Fibroblast of lung (primary cell): ENCODE data around the gene RCBTB2. TPM values are rescaled to one million over a fixed set of nuclear protein-coding genes. Genes with fewer than 3 reads are reported as not detected.

Experiments used
- DNase-seq, 2 donors: peaks; one replicate each; pipeline versions ENCODE4 v3.0.0 to v3.0.0-alpha.2; 2010; ENCODE audit warnings: low read depth in 2 of 2
- H2AFZ ChIP-seq: 2 replicates; pipeline ENCODE4 v1.5.1; 2012; ENCODE audit warnings: low read length, control low read depth, inconsistent platforms
- H3K27ac ChIP-seq: 2 replicates; pipeline ENCODE4 v1.5.1; 2011; ENCODE audit warnings: low read length, control low read depth; ENCODE audit not compliant: insufficient read depth
- H3K27me3 ChIP-seq: 2 replicates; pipeline ENCODE4 v1.5.1; 2011; ENCODE audit warnings: mild to moderate bottlenecking, low read length; ENCODE audit not compliant: control insufficient read depth, insufficient read depth
- H3K36me3 ChIP-seq: 2 replicates; pipeline ENCODE4 v1.5.1; 2011; ENCODE audit warnings: low read length; ENCODE audit not compliant: control insufficient read depth, insufficient read depth
- H3K4me1 ChIP-seq: 2 replicates; pipeline ENCODE4 v1.5.1; 2011; ENCODE audit warnings: low read length; ENCODE audit not compliant: control insufficient read depth, insufficient read depth; ENCODE audit errors: extremely low read depth
- H3K4me2 ChIP-seq: 2 replicates; pipeline ENCODE4 v1.5.1; 2011; ENCODE audit warnings: low read length, control low read depth; ENCODE audit not compliant: insufficient read depth; ENCODE audit errors: extremely low read depth
- H3K4me3 ChIP-seq, 4 experiments: fragments of 200-600 bp in 1 of 4; sonication (generic) in 1 of 4; replicated peaks in 1 of 4; 2 replicates each; pipeline ENCODE4 v1.5.1; 2011 to 2016; ENCODE audit warnings: low read length in 4 of 4, low read depth in 3 of 4, mild to moderate bottlenecking in 3 of 4, control low read depth in 2 of 4, inconsistent platforms in 1 of 4, mixed read lengths in 1 of 4; ENCODE audit not compliant: insufficient read depth in 1 of 4; ENCODE audit errors: control extremely low read depth in 1 of 4
- H3K79me2 ChIP-seq: 2 replicates; pipeline ENCODE4 v1.5.1; 2012; ENCODE audit warnings: mild to moderate bottlenecking, low read length, inconsistent platforms; ENCODE audit not compliant: control insufficient read depth, insufficient read depth
- H3K9ac ChIP-seq: 2 replicates; pipeline ENCODE4 v1.5.1; 2011; ENCODE audit warnings: mild to moderate bottlenecking, low read length, control low read depth; ENCODE audit not compliant: insufficient read depth
- H3K9me3 ChIP-seq: 2 replicates; pipeline ENCODE4 v1.5.1; 2012; ENCODE audit warnings: low read depth, low read length; ENCODE audit not compliant: control insufficient read depth, insufficient read depth
- H4K20me1 ChIP-seq: 2 replicates; pipeline ENCODE4 v1.5.1; 2011; ENCODE audit warnings: low read length; ENCODE audit not compliant: control insufficient read depth, insufficient read depth; ENCODE audit errors: extremely low read depth
- EZH2 ChIP-seq: IDR thresholded peaks from 2 replicates; pipeline ENCODE4 v1.5.1; 2012; ENCODE audit warnings: low read length, control low read depth, mild to moderate bottlenecking; ENCODE audit errors: missing control alignments
- polyA plus RNA-seq, 2 donors: library from polyadenylated mRNA; depleted of rRNA in 1 of 2; stranded (reverse) in 1 of 2; unstranded in 1 of 2; fragments of >200 nt; gene quantifications; 2 replicates each; pipeline ENCODE4 v1.2.1, GENCODE V29; 2011 to 2012; ENCODE audit warnings: missing spikeins in 1 of 2
- total RNA-seq: library from RNA; depleted of rRNA; stranded (reverse); fragments of >200 nt; gene quantifications from 2 replicates; pipeline ENCODE4 v1.2.1, GENCODE V29; 2014
- TF ChIP-seq, protein P1 (sequence below), 2 donors: IDR thresholded peaks in 1 of 2; conservative IDR thresholded peaks in 1 of 2; 1 replicate in 1 of 2; 2 replicates in 1 of 2; pipeline ENCODE4 v1.5.1; 2011 to 2012; ENCODE audit warnings: low read length in 2 of 2, control low read depth in 1 of 2, inconsistent platforms in 1 of 2, low read depth in 1 of 2, mild to moderate bottlenecking in 1 of 2

RCBTB2 gene
- total and polyA plus RNA-seq, 2 donors (not counting 1 experiment from before 2014, with no cell fraction given): 8.4 to 9.6 TPM

DNA sequence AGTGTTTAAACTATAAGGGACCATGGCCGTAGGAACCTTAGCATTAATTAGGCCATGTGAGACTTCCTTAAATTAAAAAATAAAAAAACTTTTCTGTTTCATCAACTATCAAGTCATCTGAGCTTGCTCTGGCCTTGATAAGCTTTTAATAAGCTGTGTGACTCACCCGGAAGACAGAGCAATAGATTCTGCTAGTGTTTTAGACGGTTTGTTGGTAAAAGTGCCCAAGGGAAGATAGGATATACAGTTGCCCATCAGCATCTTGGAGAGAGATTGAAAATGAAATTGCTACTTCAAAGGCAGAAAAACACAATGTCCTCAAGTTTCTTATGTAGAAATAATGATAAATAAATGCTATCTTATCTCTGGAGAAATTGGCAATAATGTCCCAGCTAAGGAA is 31.2 kb upstream of the RCBTB2 start:
- Histone ChIP-seq H3K36me3 (no peaks in the 10 kb centered on the region), H3K27me3 (no peaks in the 10 kb centered on the region), H3K4me1 (no peaks in the 10 kb centered on the region), H3K4me3 (no peak overlapping the region), H3K79me2 (no peaks in the 10 kb centered on the region), H3K27ac (no peak overlapping the region), H4K20me1 (no peaks in the 10 kb centered on the region), H3K4me2 (no peak overlapping the region), H3K9me3 (no peaks in the 10 kb centered on the region), H2AFZ (no peak overlapping the region), H3K9ac (no peak overlapping the region)
- peak in 1 of 2 donors; percentile 22 for DNase-seq
- TF ChIP-seq EZH2: no peak
- TF ChIP-seq, protein P1, sequence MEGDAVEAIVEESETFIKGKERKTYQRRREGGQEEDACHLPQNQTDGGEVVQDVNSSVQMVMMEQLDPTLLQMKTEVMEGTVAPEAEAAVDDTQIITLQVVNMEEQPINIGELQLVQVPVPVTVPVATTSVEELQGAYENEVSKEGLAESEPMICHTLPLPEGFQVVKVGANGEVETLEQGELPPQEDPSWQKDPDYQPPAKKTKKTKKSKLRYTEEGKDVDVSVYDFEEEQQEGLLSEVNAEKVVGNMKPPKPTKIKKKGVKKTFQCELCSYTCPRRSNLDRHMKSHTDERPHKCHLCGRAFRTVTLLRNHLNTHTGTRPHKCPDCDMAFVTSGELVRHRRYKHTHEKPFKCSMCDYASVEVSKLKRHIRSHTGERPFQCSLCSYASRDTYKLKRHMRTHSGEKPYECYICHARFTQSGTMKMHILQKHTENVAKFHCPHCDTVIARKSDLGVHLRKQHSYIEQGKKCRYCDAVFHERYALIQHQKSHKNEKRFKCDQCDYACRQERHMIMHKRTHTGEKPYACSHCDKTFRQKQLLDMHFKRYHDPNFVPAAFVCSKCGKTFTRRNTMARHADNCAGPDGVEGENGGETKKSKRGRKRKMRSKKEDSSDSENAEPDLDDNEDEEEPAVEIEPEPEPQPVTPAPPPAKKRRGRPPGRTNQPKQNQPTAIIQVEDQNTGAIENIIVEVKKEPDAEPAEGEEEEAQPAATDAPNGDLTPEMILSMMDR (conservative IDR thresholded peaks at IDR 0.05 in 1 of 2, IDR thresholded peaks at IDR 0.05 in 1 of 2; ENCODE audit: low read depth in 1 of 2, low read length in 2 of 2): no peak

DNA sequence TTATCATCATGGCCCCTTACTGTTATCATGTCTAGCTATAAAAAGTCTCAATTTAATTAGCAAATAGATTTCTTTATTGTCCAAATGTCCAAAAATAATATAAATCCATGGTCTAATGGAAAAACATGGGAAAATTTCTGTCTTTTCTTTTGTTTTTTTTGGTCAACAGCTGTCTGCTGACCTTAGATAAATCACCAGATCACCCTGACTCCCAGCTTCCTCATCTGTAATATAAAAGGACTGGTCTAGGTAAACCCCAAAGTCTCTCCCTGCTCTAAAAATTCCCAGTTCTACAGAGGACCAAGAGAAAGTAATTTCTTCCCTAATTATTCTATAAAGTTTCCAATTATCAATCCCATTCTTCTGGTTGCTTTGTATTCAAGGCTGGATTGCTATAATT is 30.7 kb upstream of the RCBTB2 start:
- no peak overlapping the region for H3K4me2 ChIP-seq
- TF ChIP-seq, protein P1 (conservative IDR thresholded peaks at IDR 0.05 in 1 of 2, IDR thresholded peaks at IDR 0.05 in 1 of 2; ENCODE audit: low read depth in 1 of 2, low read length in 2 of 2): no peak
- no peak for TF ChIP-seq EZH2
- no peak overlapping the region for H3K9ac ChIP-seq
- H3K27me3 ChIP-seq: no peaks in the 10 kb centered on the region
- H3K4me1 ChIP-seq: no peaks in the 10 kb centered on the region
- H3K4me3 ChIP-seq: no peak overlapping the region
- no peak for DNase-seq
- no peaks in the 10 kb centered on the region for H3K9me3 ChIP-seq
- H3K79me2 ChIP-seq: no peaks in the 10 kb centered on the region
- H3K36me3 ChIP-seq: no peaks in the 10 kb centered on the region
- no peaks in the 10 kb centered on the region for H4K20me1 ChIP-seq
- no peak overlapping the region for H2AFZ ChIP-seq
- no peak overlapping the region for H3K27ac ChIP-seq

DNA sequence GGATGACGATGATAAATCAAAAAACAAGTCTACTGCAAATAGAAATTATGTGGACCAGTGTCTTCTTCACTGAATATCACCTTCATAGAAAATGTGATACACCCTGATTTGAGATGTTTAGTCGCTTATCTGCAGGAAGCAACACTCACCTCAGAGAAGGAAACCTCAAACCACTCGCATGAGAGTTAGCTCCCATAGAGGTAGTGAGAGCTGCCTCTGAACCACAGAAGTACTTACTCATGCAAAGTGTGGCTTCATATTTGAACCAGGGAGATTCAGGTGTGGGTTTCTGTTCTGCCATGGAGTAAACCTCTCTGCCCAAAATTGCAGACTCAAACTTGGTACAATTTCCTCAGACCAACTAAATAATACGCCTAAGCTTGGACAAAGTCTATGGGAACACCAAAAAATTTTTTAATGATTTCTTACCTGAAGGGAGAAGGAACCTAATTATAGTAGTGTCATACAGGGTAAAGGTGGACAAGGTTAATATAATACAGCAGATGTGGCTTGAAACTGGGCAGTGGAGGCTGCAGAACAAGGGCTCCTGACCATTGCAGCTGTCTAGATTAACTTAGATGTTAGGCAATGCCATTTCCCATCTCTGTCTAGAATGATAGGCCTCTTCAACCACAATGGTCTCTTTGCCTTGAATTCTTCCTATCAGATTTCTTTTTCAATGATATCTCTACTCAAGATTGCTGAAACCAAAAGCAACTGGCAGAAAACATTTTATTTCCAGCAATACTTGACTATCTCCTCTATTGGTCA is 29.6 kb upstream of the RCBTB2 start:
- TF ChIP-seq, protein P1 (conservative IDR thresholded peaks at IDR 0.05 in 1 of 2, IDR thresholded peaks at IDR 0.05 in 1 of 2; ENCODE audit: low read depth in 1 of 2, low read length in 2 of 2): no peak
- TF ChIP-seq EZH2: no peak
- Histone ChIP-seq H3K9ac (no peak overlapping the region), H3K79me2 (no peaks in the 10 kb centered on the region), H3K4me1 (no peaks in the 10 kb centered on the region), H3K27me3 (no peaks in the 10 kb centered on the region), H2AFZ (no peak overlapping the region), H3K27ac (no peak overlapping the region), H3K36me3 (no peaks in the 10 kb centered on the region), H3K9me3 (no peaks in the 10 kb centered on the region), H3K4me2 (no peak overlapping the region), H4K20me1 (no peaks in the 10 kb centered on the region), H3K4me3 (no peak overlapping the region)
- DNase-seq: peak in 1 of 2 donors; percentile 33
